ENCODE results near the gene IL17A. TPM values are rescaled to one million over a fixed set of nuclear protein-coding genes. Genes with fewer than 3 reads are reported as not detected.

Gene IL17A
- total RNA-seq, 1 experiment from 2014 or later: not detected

DNA sequence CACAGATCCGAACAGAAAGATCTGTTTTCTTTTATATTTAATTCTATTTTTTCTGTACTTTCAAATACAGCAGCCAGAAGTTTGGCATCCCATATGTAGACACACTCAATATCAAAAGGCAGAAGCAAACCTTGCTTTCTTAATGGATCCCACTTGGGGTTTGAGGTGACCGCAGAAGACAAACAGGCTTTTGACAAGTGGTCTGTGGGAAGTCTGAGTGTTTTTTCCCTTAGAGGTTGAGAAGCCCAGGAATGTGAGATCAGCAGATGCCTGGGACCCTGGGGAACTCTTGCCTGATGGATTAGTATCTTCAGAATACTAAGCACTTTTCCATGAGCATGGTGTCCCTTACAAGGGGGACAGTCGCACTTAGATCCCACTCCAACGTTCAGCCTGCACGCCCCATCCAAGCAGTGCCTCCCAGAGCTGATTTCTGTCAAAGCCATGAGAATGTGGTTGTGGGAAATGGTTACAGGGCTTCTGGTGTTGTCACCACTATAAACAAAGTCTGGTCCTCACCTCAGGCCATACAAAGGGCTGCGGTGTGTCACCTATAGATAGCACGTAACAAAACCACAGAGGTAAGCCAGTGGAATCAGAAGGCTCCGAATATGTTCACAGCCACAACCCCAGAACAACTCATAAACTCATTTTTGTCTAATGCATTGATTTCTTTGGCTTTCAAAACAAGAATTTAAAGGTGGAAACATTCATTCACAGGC lies 45.4 kb downstream of the IL17A start:
- Histone ChIP-seq H3K36me3 (ENCODE audit: control insufficient read depth, insufficient read depth, low read length) (no peaks in the 10 kb centered on the region), H3K4me3 (ENCODE audit: low read depth in 2 of 2, low read length in 2 of 2) (no peak overlapping the region), H3K4me1 (ENCODE audit: control insufficient read depth, insufficient read depth, low read length) (no peaks in the 10 kb centered on the region; the same call in 1 of the 2 replicates), H3K27me3 (ENCODE audit: control insufficient read depth, insufficient read depth, low read length) (peaks cover 6% of the 10 kb centered on the region), H3K9me3 (ENCODE audit: control insufficient read depth, insufficient read depth, low read depth, low read length) (no peaks in the 10 kb centered on the region), H3K27ac (ENCODE audit: low read length) (no peak overlapping the region)
- DNase-seq (ENCODE audit: low read depth, low spot score) (no peak), ATAC-seq (no peak)
- intact Hi-C loops (cut with micrococcal nuclease; ENCODE audit: unreplicated experiment) (no loop called here), in situ Hi-C loops (cut with HindIII; ENCODE audit: low pct_unique_long_range_greater_than_20kb, low sequenced_read_pairs) (no loop called here)
- no TSS peak for BruUV-seq (replicated peaks)
- ChIA-PET CTCF (no interaction called here), POLR2A (no interaction called here)
- TF ChIP-seq POLR2AphosphoS5 (IDR thresholded peaks at IDR 0.05; ENCODE audit: low read depth, low read length): no peak
- TF ChIP-seq, protein P1, sequence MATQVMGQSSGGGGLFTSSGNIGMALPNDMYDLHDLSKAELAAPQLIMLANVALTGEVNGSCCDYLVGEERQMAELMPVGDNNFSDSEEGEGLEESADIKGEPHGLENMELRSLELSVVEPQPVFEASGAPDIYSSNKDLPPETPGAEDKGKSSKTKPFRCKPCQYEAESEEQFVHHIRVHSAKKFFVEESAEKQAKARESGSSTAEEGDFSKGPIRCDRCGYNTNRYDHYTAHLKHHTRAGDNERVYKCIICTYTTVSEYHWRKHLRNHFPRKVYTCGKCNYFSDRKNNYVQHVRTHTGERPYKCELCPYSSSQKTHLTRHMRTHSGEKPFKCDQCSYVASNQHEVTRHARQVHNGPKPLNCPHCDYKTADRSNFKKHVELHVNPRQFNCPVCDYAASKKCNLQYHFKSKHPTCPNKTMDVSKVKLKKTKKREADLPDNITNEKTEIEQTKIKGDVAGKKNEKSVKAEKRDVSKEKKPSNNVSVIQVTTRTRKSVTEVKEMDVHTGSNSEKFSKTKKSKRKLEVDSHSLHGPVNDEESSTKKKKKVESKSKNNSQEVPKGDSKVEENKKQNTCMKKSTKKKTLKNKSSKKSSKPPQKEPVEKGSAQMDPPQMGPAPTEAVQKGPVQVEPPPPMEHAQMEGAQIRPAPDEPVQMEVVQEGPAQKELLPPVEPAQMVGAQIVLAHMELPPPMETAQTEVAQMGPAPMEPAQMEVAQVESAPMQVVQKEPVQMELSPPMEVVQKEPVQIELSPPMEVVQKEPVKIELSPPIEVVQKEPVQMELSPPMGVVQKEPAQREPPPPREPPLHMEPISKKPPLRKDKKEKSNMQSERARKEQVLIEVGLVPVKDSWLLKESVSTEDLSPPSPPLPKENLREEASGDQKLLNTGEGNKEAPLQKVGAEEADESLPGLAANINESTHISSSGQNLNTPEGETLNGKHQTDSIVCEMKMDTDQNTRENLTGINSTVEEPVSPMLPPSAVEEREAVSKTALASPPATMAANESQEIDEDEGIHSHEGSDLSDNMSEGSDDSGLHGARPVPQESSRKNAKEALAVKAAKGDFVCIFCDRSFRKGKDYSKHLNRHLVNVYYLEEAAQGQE (IDR thresholded peaks at IDR 0.05; ENCODE audit: insufficient read depth in 1 of 2, low read depth in 2 of 2, low read length in 1 of 2): no peak

DNA sequence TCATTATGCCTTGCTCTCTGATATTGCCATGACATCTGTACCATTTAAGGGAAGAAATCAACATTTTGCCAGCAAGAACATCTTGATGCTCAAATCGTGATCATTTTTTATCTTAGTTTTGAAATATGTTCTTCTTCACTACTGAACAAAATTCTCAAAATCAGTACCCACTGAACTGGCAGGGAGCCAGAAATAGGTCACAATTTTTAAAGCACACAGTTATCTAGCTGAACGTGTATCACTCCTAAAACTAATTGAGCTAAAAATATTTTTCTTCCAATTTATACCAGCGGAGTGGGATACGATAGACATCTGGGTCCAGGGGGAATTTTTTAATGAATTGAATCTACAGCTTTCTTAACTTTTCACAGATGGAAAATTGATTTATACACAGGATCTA lies 46.8 kb downstream of the IL17A start:
- TF ChIP-seq SIN3A (IDR thresholded peaks at IDR 0.05; ENCODE audit: borderline replicate concordance, insufficient read depth, low read depth, low read length) (no peak), TCF7L2 (IDR thresholded peaks at IDR 0.05; ENCODE audit: low read depth, low read length) (no peak), POLR2AphosphoS5 (IDR thresholded peaks at IDR 0.05; ENCODE audit: low read depth, low read length) (no peak)
- TF ChIP-seq, protein P1 (IDR thresholded peaks at IDR 0.05; ENCODE audit: insufficient read depth in 1 of 2, low read depth in 2 of 2, low read length in 1 of 2): no peak
- TF ChIP-seq, protein P2, sequence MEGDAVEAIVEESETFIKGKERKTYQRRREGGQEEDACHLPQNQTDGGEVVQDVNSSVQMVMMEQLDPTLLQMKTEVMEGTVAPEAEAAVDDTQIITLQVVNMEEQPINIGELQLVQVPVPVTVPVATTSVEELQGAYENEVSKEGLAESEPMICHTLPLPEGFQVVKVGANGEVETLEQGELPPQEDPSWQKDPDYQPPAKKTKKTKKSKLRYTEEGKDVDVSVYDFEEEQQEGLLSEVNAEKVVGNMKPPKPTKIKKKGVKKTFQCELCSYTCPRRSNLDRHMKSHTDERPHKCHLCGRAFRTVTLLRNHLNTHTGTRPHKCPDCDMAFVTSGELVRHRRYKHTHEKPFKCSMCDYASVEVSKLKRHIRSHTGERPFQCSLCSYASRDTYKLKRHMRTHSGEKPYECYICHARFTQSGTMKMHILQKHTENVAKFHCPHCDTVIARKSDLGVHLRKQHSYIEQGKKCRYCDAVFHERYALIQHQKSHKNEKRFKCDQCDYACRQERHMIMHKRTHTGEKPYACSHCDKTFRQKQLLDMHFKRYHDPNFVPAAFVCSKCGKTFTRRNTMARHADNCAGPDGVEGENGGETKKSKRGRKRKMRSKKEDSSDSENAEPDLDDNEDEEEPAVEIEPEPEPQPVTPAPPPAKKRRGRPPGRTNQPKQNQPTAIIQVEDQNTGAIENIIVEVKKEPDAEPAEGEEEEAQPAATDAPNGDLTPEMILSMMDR (IDR thresholded peaks at IDR 0.05): no peak
- in situ Hi-C loops (cut with HindIII; ENCODE audit: low pct_unique_long_range_greater_than_20kb, low sequenced_read_pairs) (no loop called here), intact Hi-C loops (cut with micrococcal nuclease; ENCODE audit: unreplicated experiment) (no loop called here)
- H3K36me3 ChIP-seq (ENCODE audit: control insufficient read depth, insufficient read depth, low read length): no peaks in the 10 kb centered on the region
- no peak for ATAC-seq
- peaks cover 6% of the 10 kb centered on the region for H3K27me3 ChIP-seq (ENCODE audit: control insufficient read depth, insufficient read depth, low read length)
- POLR2A ChIA-PET: no interaction called here
- H3K27ac ChIP-seq (ENCODE audit: low read length): no peak overlapping the region
- no TSS peak for BruUV-seq (replicated peaks)
- CTCF ChIA-PET: no interaction called here
- H3K4me3 ChIP-seq (ENCODE audit: low read depth in 2 of 2, low read length in 2 of 2): no peak overlapping the region
- DNase-seq (ENCODE audit: low read depth, low spot score): no peak
- no peaks in the 10 kb centered on the region for H3K9me3 ChIP-seq (ENCODE audit: control insufficient read depth, insufficient read depth, low read depth, low read length)
- H3K4me1 ChIP-seq (ENCODE audit: control insufficient read depth, insufficient read depth, low read length): no peaks in the 10 kb centered on the region; the same call in 1 of the 2 replicates

Measured in Panc1 (cell line).